H1 (cell line): ENCODE data around the gene NEDD4L. TPM values are rescaled to one million over a fixed set of nuclear protein-coding genes. Genes with fewer than 3 reads are reported as not detected.

Experiments used
- CTCF ChIA-PET: fragments of 300-600 bp; sonication (Branson Sonifier 250); formaldehyde crosslinking; loops from one replicate; lab custom pipeline; 2021; ENCODE audit not compliant: partially characterized antibody; lab: Charles Lee
- POLR2A ChIA-PET: fragments of 300-600 bp; sonication (Branson Sonifier 250); formaldehyde crosslinking; loops from one replicate; lab custom pipeline; 2021; ENCODE audit warnings: inconsistent platforms; ENCODE audit not compliant: partially characterized antibody; lab: Charles Lee
- DNase-seq, 2 experiments: peaks; one replicate each; pipeline versions ENCODE4 v3.0.0 to v3.0.0-alpha.2; 2010 to 2022; ENCODE audit warnings: low spot score in 2 of 2, low read depth in 1 of 2, mixed read lengths in 1 of 2
- FAIRE-seq: peaks from 2 replicates; lab custom pipeline; 2011; peaks lifted over from hg19 to GRCh38; lab: Jason Lieb, UNC
- H2AFZ ChIP-seq: 2 replicates; pipeline ENCODE4 v1.8.1; 2012; ENCODE audit warnings: low read length, inconsistent platforms
- H2AK5ac ChIP-seq: 2 replicates; pipeline ENCODE4 v1.6.1; 2013; ENCODE audit warnings: low read depth, low read length
- H2BK120ac ChIP-seq: replicated peaks from 2 replicates; pipeline ENCODE3; 2013; ENCODE audit warnings: low read depth, low read length, inconsistent platforms
- H2BK12ac ChIP-seq: 2 replicates; pipeline ENCODE4 v1.6.1; 2013; ENCODE audit warnings: low read depth, low read length
- H2BK15ac ChIP-seq: 2 replicates; pipeline ENCODE4 v1.6.1; 2013; ENCODE audit warnings: low read length
- H2BK20ac ChIP-seq: 2 replicates; pipeline ENCODE4 v1.6.1; 2013; ENCODE audit warnings: low read length
- H2BK5ac ChIP-seq: 2 replicates; pipeline ENCODE4 v1.6.1; 2013; ENCODE audit warnings: low read depth, low read length
- H3K14ac ChIP-seq: 2 replicates; pipeline ENCODE4 v1.6.1; 2013; ENCODE audit warnings: inconsistent platforms; ENCODE audit not compliant: insufficient read length
- H3K18ac ChIP-seq: 2 replicates; pipeline ENCODE4 v1.6.1; 2013; ENCODE audit warnings: low read length; ENCODE audit errors: extremely low read depth
- H3K23ac ChIP-seq: 2 replicates; pipeline ENCODE4 v1.6.1; 2013; ENCODE audit warnings: inconsistent platforms; ENCODE audit not compliant: insufficient read length
- H3K23me2 ChIP-seq: 2 replicates; pipeline ENCODE4 v1.6.1; 2013; ENCODE audit warnings: low read depth, low read length
- H3K27ac ChIP-seq: 2 replicates; pipeline ENCODE4 v1.6.1; 2011; ENCODE audit warnings: low read depth, low read length, inconsistent platforms
- H3K27me3 ChIP-seq, 4 experiments: replicated peaks in 1 of 4; 1 replicate in 1 of 4; 2 replicates in 3 of 4; pipeline versions ENCODE4 v1.6.1 to v1.8.1; 2011 to 2013; ENCODE audit warnings: low read length in 3 of 4, mild to moderate bottlenecking in 3 of 4, inconsistent platforms in 2 of 4, mixed read lengths in 2 of 4, moderate library complexity in 1 of 4; ENCODE audit not compliant: control insufficient read depth in 3 of 4, insufficient read depth in 3 of 4; ENCODE audit errors: extremely low read depth in 1 of 4
- H3K36me3 ChIP-seq, 4 experiments: 2 replicates each; pipeline versions ENCODE4 v1.6.1 to v1.8.1; 2011 to 2013; ENCODE audit warnings: mild to moderate bottlenecking in 4 of 4, low read length in 3 of 4, moderate library complexity in 2 of 4, control low read depth in 1 of 4, inconsistent platforms in 1 of 4; ENCODE audit not compliant: insufficient read depth in 4 of 4, control insufficient read depth in 2 of 4
- H3K4ac ChIP-seq: replicated peaks from 2 replicates; pipeline ENCODE3; 2013; ENCODE audit warnings: low read length, low read depth, mixed read lengths, inconsistent platforms; ENCODE audit not compliant: insufficient read length
- H3K4me1 ChIP-seq, 4 experiments: replicated peaks in 1 of 4; 1 replicate in 1 of 4; 2 replicates in 3 of 4; pipeline versions ENCODE4 v1.6.1 to v1.8.1; 2011 to 2013; ENCODE audit warnings: low read length in 3 of 4, inconsistent platforms in 2 of 4, mixed read lengths in 1 of 4; ENCODE audit not compliant: insufficient read depth in 4 of 4, control insufficient read depth in 3 of 4
- H3K4me2 ChIP-seq, 2 experiments: 2 replicates each; pipeline versions ENCODE4 v1.6.1 to v1.8.1; 2011 to 2013; ENCODE audit warnings: low read depth in 2 of 2, low read length in 2 of 2, control low read depth in 1 of 2, inconsistent platforms in 1 of 2, mild to moderate bottlenecking in 1 of 2; ENCODE audit not compliant: insufficient read depth in 1 of 2
- H3K4me3 ChIP-seq, 4 experiments: fragments of 200-600, 300-600 bp in 1 of 4; sonication (generic), shearing (Covaris generic), sonication (Bioruptor Twin) in 1 of 4; 2 replicates each; pipeline versions ENCODE4 v1.5.1 to v1.8.1; 2011 to 2016; ENCODE audit warnings: low read length in 4 of 4, low read depth in 3 of 4, control low read depth in 2 of 4, inconsistent platforms in 2 of 4, mild to moderate bottlenecking in 2 of 4, mixed read lengths in 1 of 4, moderate library complexity in 1 of 4; ENCODE audit not compliant: insufficient read depth in 2 of 4; ENCODE audit errors: extremely low read depth in 1 of 4
- H3K56ac ChIP-seq: replicated peaks from 2 replicates; pipeline ENCODE3; 2013; ENCODE audit warnings: low read depth, mild to moderate bottlenecking, mixed read lengths, low read length, inconsistent platforms; ENCODE audit not compliant: insufficient read length
- H3K79me1 ChIP-seq: 2 replicates; pipeline ENCODE4 v1.6.1; 2013; ENCODE audit warnings: low read depth, low read length, control low read depth
- H3K79me2 ChIP-seq, 2 experiments: 2 replicates each; pipeline versions ENCODE4 v1.6.1 to v1.8.1; 2012 to 2013; ENCODE audit warnings: low read length in 2 of 2, mild to moderate bottlenecking in 2 of 2, inconsistent platforms in 1 of 2; ENCODE audit not compliant: insufficient read depth in 2 of 2, control insufficient read depth in 1 of 2
- H3K9ac ChIP-seq, 4 experiments: replicated peaks in 1 of 4; 1 replicate in 1 of 4; 2 replicates in 3 of 4; pipeline versions ENCODE4 v1.6.1 to v1.8.1; 2011 to 2013; ENCODE audit warnings: low read depth in 3 of 4, low read length in 3 of 4, control low read depth in 2 of 4, mild to moderate bottlenecking in 2 of 4, moderate library complexity in 2 of 4, inconsistent platforms in 1 of 4; ENCODE audit errors: extremely low read depth in 1 of 4
- H3K9me3 ChIP-seq, 2 experiments: 2 replicates each; pipeline versions ENCODE4 v1.6.1 to v1.8.1; 2012 to 2013; ENCODE audit warnings: mild to moderate bottlenecking in 2 of 2, moderate library complexity in 2 of 2, control low read depth in 1 of 2, inconsistent platforms in 1 of 2, low read depth in 1 of 2, low read length in 1 of 2, mixed read lengths in 1 of 2; ENCODE audit not compliant: insufficient read depth in 2 of 2
- H4K20me1 ChIP-seq, 2 experiments: replicated peaks in 1 of 2; 2 replicates each; pipeline versions ENCODE3 to v1.8.1; 2011 to 2013; ENCODE audit warnings: inconsistent platforms in 2 of 2, low read length in 2 of 2, mild to moderate bottlenecking in 1 of 2; ENCODE audit not compliant: insufficient read depth in 2 of 2, control insufficient read depth in 1 of 2
- H4K5ac ChIP-seq: 2 replicates; pipeline ENCODE4 v1.6.1; 2013; ENCODE audit warnings: low read length, low read depth, mixed read lengths, inconsistent platforms; ENCODE audit not compliant: insufficient read length
- H4K8ac ChIP-seq: 2 replicates; pipeline ENCODE4 v1.8.0; 2013; ENCODE audit warnings: mild to moderate bottlenecking, moderate library complexity, low read length, inconsistent platforms; ENCODE audit not compliant: insufficient read depth; ENCODE audit errors: extremely low read depth
- H4K91ac ChIP-seq: replicated peaks from 2 replicates; pipeline ENCODE3; 2013; ENCODE audit warnings: low read length, mixed read lengths, inconsistent platforms; ENCODE audit not compliant: insufficient read length
- RAD21 ChIP-seq, 2 experiments: IDR thresholded peaks in 1 of 2; conservative IDR thresholded peaks in 1 of 2; 2 replicates each; pipeline ENCODE4 v1.6.1; 2011; ENCODE audit warnings: low read depth in 2 of 2, low read length in 2 of 2, improper control_type of control experiment in 1 of 2, inconsistent platforms in 1 of 2, mild to moderate bottlenecking in 1 of 2, moderate library complexity in 1 of 2
- WGBS, 2 experiments: shearing (Covaris generic) in 1 of 2; methylation state at CpG; one replicate each; pipeline versions ENCODE4 v1.1.6 to v1.1.7; 2013 to 2015; ENCODE audit warnings: low lambda C conversion rate in 2 of 2, mixed read lengths in 2 of 2, inconsistent platforms in 1 of 2, low coverage in 1 of 2, missing lambda C conversion rate in 1 of 2; ENCODE audit not compliant: insufficient replicate concordance in 2 of 2, insufficient coverage in 1 of 2, insufficient read length in 1 of 2; ENCODE audit errors: extremely low coverage in 1 of 2, missing lambda C conversion rate in 1 of 2; 5-methylcytosine and 5-hydroxymethylcytosine counted together
- polyA plus RNA-seq, 7 experiments: library from polyadenylated mRNA; depleted of rRNA in 3 of 7; stranded (reverse) in 5 of 7; unstranded in 2 of 7; fragments of >200 nt in 5 of 7; fragments of 200-250 nt in 2 of 7; gene quantifications; 1 replicate in 5 of 7; 2 replicates in 1 of 7; 4 replicates in 1 of 7; pipeline versions ENCODE4 v1.2.1 to v1.2.3, GENCODE V29; 2011 to 2013; ENCODE audit warnings: missing spikeins in 2 of 7, mixed read lengths in 2 of 7
- total RNA-seq: library from RNA; stranded (reverse); fragmentation: NEBNext Ultra II Directional; extraction: Animal tissue kit (Norgen Biotek cat#: 25700); gene quantifications from 2 replicates; pipeline ENCODE4 v1.2.1, GENCODE V29; 2021

The NEDD4L gene
- total and polyA plus RNA-seq, 2 of the 8 experiments (the other 6 are each of a cell fraction or from before 2014, with no cell fraction given): 37.3 to 69.8 TPM

GRCh38 chr18:58280191-58280590 lies 236.2 kb downstream of the NEDD4L start:
- H2BK5ac ChIP-seq: peak overlapping the region; percentile 21; the same call in 1 of the 2 replicates
- H3K56ac ChIP-seq: no peak overlapping the region
- no peak overlapping the region for H4K8ac ChIP-seq
- H3K79me2 ChIP-seq: peaks cover 0 to 37% of the 10 kb centered on the region in 2 experiments; a peak in 2 of 4 replicates
- H4K5ac ChIP-seq: no peak overlapping the region
- 0 out of 2 replicates have a peak overlapping the region, but pooled peaks have one; percentile 21 for H2BK20ac ChIP-seq
- H3K4me2 ChIP-seq: no peak overlapping the region
- no peak overlapping the region for H2AK5ac ChIP-seq
- no peaks in the 10 kb centered on the region for H3K23me2 ChIP-seq
- no peak overlapping the region for H3K27ac ChIP-seq
- no peak overlapping the region for H3K14ac ChIP-seq
- H4K20me1 ChIP-seq: peaks cover 0 to 5% of the 10 kb centered on the region in 2 experiments
- FAIRE-seq (no peak), DNase-seq (no peak)
- peaks cover 2 to 8% (median 3%) of the 10 kb centered on the region in 4 experiments; a peak in 4 of 7 replicates for H3K4me1 ChIP-seq
- H3K9ac ChIP-seq: no peak overlapping the region
- no peaks in the 10 kb centered on the region for H3K36me3 ChIP-seq
- H3K4me3 ChIP-seq: no peak overlapping the region
- H3K27me3 ChIP-seq: no peaks in the 10 kb centered on the region
- H2BK12ac ChIP-seq: no peak overlapping the region
- no peak overlapping the region for H3K18ac ChIP-seq
- peaks cover 5% of the 10 kb centered on the region for H3K79me1 ChIP-seq
- H3K23ac ChIP-seq: no peak overlapping the region
- H3K9me3 ChIP-seq: no peaks in the 10 kb centered on the region
- peak overlapping the region; percentile 55; the same call in 1 of the 2 replicates for H2BK15ac ChIP-seq
- CTCF ChIA-PET: interaction anchor here (1.0 kb wide), 1 partner anchor 8 kb away, joined by 3 read pairs; no protein-coding TSS in a partner anchor
- no peak overlapping the region for H4K91ac ChIP-seq
- no peak overlapping the region for H2BK120ac ChIP-seq
- no peak overlapping the region for H3K4ac ChIP-seq
- POLR2A ChIA-PET: interaction anchor here (1.0 kb wide), 1 partner anchor 20 kb away, joined by 3 read pairs; no protein-coding TSS in a partner anchor
- 94% methylated on average over 8 of the region's 8 CpGs; no CpG with 5 or more reads in 1 of the 2 experiments for WGBS, 2 experiments
- no peak for TF ChIP-seq RAD21 (IDR thresholded peaks at IDR 0.05 in 1 of 2, conservative IDR thresholded peaks at IDR 0.05 in 1 of 2; ENCODE audit: low read depth in 2 of 2, low read length in 2 of 2)
- H2AFZ ChIP-seq: no peak overlapping the region
